GM21619 (cell line): ENCODE measurements around the gene GPAT3.
"Not testable (repeated sequence)": the region's sequence is repeated elsewhere in the genome, so short reads cannot be mapped to it uniquely, and the experiment has no call there.

Experiments
- ATAC-seq: cut with Tn5 transposase; IDR thresholded peaks from one replicate; pipeline ENCODE4 v1.9.1; 2021; ENCODE audit not compliant: unreplicated experiment

GPAT3 gene

DNA sequence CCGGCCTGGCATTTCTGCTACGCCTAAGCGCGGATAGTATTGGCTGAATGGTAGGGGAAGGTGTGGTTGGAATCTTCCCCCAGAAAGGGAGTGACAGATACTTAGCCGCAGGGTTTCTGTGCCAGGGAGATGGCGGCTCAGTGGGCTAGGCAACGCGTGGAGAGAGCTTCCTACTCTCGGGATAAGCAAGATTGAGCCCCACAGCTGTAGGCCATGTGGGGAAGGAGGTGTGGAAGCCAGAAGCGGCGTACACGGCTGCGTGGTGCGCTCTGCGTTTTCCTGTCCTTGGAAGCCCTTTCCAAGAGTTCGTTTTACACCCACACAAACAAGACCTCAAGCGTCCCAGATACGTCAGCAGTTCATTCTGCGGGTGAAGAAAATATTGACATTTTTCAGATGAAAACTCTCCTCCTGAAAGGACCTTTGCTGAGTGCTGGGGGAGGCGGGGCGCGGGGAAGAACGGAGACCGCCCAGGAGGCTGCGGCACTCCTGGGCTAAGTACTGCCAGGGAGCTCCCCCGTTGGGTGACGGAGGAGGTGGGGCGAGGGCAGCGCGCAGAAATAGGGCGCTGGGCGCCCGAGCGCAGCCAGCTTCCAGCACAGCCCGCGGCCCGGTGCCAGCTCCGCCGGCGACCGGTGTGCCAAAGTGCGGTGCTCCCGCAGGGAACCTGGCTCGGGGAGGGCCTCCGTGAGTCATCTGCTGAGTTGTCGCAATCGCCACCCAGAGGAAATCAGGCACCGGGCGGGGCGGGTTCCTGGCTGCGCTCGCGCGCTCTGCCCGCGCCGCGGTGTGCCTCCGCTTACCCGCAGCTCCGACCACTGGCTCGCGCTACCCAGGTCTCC lies at the start of gene GPAT3:
Gene GPAT3 (plus strand): TSS at position 589 of the 842 bp plus-strand sequence. CDS start 515 bp downstream, outside the sequence.
- peak; percentile 79 for ATAC-seq

DNA sequence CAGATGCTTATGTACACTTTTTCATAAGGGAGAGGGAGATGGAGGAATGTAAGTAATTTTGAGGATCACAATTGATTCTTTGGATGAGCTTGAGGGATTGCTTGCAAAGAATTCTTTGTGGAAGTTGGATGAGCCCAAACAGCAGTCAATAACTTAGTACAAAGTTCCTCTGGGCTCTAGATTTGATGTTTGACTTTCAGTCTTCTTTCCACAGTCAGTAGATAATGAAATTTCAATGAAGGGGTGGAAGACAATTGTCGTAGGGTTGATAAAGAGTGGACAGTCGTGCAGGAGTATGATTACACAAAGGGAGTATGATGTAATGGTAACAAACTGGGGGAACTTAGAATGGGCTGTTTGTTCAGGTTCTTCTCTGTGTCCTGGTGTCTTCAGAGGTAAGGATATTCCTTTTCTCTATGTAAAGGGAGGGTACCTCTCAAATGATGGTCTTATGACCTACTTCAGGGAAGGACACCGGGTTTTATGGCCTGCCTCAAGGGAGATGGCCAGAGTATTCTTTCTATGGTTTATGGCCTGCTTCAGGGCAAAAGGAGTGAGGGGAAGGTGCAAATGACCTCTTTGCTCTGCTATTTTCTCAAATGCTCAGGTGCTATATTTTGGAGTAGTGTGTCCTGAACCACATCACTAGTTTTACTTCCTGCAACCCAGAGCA lies 49.3 kb upstream of the GPAT3 start:
- ATAC-seq: no peak

DNA sequence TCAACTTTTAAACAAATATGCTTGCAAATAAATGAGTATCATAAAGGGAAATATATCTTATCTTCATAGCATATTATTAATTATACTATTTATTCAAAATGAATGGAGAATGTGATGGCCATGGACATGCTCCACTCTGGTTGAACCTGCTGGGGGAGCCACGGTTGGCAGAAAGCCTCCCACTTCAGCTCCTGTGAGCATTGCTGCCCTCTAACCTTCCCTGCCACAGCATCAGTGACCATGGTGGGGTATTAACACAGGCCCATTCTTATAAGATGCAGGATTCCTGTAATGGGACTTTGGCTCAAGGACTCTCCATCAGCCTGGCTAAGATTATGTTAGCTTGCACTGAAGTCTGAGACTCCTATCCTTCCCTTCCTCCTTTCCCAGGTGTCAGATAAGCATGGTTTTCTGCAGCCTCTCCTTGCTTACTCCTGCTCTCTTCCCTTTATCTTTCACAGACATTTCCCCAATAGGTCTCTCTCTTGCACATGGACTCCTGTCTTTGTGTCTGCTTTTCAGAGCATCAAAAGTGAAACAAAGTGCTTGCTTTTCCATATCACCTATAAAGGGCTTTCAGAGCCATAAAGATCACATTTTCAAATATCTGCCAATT lies 46.1 kb upstream of the GPAT3 start:
- ATAC-seq: no peak

DNA sequence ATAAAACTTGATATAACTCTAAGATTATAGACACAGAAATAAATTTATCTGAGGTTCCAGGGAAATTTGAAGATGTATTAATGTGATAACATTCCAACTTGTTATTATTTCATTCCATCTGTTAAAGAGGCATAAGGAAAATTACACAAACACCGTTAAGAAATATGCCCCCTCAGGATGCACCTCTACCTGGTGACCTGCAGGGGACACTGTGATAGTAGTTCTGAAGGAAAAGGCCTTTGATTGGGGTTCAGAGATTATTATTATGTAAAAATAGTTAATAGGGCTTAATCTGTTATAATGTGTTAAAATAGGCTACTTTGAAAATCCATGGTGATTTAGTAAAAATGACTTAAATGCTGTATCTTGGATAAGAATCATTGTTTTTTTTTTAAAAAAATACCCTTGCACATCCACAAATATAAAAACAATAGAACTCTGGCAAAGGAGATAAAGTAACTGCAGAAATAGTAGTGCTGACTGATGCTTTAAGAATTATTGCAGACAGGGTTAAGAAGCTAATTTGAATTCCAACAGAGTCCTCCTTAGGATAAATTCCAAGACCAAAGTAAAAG lies 44.9 kb upstream of the GPAT3 start:
- ATAC-seq: peak; percentile 74

DNA sequence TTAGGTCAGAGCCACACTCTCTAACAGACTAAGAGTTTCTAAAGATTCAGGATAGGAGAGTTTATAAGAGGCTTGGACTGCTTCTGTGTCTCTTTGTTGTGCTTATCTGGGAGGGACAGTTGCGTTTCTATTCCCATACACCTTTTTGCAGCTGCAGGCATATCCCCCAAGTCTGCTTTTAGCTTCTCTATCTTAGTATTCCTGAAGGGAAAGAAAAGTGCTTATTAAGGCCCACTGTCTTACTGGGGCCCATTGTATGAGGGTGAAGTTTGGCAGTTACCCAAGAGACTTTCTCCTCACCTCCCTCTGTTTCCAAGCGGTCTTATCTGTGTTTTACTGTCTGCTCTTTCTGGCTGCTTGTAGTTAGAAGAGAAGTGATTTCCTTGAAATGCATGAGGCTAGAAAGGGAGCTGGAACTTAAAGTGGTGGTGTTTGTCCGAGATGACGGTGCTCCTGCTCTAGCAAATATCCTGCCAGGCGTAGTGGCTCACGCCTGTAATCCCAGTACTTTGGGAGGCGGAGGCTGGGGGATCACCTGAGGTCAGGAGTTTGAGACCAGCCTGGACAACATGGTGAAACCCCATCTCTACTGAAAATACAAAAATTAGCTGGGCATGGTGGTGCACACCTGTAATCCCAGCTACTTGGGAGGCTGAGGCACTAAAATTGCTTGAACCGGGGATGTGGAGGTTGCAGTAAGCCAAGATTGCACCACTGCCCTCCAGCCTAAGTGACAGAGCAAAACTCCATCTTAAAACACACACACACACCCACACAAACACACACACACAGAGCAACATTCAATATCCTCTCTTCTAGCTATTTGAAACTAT lies 39.6 kb upstream of the GPAT3 start:
- ATAC-seq: not testable (repeated sequence)

DNA sequence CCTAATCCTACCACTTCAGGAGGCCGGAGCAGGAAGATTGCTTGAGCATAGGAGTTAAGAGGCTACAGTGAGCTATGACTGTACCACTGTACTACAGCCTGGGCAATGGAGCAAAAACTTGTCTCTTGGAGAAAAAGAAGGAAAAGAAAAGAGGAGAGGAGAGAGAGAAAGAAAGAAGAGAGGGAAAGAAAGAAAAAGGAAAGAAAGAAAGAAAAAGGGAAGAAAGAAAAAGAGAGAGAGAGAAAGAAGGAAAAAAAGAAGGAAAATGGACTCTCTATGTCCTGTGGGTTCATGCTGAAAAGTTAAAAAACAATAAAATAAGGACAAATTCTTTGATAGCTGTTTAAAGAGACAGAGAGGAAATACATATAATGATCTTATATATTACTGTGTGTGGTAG lies 37.7 kb upstream of the GPAT3 start:
- ATAC-seq: no peak

DNA sequence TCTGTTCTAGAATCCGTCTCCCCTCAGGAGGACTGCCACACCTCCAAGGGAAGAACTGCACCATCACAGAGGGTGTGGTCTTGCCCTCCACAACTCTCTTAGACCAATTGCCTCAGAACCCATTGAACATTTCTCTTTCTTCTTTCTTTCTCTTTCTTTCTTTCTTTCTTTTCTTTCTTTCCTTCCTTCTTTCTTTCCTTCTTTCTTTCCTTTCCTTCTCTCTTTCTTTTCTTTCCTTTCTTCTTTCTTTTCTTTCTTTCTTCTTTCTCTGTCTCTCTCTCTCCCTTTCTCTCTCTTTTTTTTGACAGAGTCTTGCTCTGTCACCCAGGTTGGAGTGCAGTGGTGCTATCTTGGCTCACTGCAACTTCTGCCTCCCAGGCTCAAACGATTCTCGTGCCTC lies 34.2 kb upstream of the GPAT3 start:
- not testable (repeated sequence) for ATAC-seq

DNA sequence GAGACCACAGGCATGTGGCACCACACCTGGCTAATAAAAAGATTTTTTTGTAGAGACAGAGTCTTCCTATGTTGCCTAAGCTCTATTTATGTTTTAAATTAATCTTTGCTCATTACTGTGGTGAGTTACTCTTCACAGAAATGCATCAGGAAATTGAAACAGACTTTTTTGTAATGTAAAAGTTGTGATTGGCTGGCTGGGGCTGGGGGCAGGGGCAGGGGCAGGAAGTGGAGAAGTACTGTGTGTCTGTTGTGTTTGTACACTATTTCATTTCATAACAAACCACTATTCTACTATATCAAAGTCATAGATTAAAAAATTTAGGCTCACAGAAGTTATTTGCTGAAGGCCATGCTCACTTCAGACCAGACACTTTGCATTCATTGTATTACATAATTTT lies 31.9 kb upstream of the GPAT3 start:
- ATAC-seq: no peak

DNA sequence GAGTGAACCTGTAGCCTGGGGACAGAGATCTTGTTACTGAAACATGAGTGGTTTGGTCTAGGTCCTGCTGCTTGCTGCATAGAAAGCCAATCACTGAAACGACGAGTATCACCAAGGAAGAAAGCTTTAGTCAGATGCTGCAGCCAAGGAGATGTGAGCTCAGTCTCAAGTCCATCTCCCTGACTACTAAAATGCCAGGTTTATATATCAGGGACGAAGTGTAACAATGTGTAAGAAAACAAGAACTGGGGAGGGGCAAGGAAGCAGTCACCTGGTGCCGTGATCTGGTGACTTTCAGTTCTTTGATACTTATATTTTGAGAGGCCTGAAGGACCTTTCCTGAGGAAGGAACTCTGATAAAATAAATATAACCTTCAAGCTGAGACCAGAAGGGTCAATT lies 31.4 kb upstream of the GPAT3 start:
- ATAC-seq: no peak

DNA sequence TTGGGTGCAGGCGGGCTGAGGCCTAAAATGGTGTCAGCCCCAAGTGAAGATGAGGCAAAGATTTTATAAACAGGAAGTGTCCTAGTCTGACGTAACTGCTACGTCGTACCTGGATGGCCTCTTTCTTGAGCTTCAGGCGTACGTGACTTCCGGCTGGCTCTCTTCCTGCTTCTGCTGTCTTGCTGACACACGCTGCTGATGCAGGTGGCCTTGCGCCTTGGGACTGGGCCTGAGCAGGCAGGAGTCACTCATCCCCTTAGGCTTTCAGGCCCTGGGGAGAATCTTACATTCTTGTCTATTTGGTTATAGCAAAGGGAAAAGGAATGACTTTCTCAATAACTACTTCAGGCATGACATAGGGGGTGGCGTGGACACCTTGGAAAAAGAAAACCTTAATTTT lies 30.9 kb upstream of the GPAT3 start:
- no peak for ATAC-seq

DNA sequence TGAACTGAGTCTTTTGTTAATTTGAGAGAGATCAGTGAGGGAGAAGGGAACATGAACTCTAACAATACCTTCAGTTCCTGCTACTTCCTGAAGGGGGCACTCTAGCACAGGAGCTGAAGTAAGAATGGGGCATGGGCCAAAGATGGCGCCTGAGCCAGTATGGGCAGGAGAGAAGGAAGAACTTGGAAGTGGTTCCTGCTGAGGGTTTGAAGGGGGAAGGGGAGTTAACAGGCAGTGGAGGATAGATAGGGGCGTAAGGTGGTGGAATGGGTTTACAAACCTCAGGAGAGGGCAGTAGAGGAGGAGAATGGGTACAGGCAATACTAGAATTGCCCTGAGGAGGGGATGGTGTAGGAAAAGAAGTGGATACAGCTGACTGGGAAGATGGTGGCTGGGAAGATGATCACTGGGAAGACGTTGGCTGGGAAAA lies 26.7 kb upstream of the GPAT3 start:
- not testable (repeated sequence) for ATAC-seq

DNA sequence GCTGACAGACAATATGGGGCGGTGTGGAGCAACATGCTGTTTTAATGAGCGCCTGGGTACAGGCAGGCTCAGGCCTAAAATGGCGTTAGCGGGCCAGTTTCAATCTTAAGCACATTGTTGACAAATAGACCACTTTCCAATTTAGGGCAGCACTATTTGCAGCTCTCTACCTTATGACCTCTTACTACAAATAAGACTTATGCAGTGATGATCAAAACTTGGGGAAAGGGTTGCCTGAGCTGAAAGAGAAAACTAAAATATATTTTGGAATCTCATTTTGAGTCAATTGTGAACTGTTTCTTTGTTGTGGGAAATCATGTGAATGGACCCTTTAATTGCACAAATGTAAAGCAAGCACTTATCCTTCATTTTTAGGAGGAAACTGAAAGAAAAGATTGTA lies 25.5 kb upstream of the GPAT3 start:
- ATAC-seq: no peak

DNA sequence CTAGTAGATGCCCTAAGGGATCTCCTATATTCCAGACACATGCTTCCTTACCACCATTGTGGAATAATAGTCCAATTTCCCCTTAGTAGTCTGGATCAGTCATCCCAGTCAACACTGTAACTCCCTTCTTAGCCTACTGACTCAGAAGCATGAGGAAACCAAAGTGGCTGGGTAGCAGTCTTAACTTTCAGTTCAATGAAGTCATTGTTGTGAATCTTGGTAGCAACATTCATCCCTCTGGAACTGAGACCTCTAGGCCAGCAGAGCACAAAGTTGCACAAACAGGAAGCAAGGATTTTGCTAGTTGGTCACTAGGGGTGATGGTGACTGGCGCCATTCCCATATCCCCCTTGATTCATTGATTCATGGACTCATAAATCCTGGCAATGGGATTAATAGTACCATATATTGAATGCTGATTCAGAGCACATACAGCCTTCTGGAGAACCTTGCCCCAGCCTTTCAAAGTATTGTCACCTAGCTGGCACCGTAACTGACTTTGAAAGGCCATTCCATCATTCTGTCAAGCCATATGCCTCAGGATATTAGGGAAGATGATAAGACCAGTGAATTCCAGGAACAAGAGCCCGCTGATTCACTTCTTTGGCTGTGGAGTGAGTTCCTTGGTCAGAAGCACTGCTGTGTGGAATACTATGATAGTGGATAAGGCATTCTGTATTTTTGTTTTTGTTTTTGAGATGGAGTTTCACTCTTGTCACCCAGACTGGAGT lies 19.7 kb upstream of the GPAT3 start:
- no peak for ATAC-seq

DNA sequence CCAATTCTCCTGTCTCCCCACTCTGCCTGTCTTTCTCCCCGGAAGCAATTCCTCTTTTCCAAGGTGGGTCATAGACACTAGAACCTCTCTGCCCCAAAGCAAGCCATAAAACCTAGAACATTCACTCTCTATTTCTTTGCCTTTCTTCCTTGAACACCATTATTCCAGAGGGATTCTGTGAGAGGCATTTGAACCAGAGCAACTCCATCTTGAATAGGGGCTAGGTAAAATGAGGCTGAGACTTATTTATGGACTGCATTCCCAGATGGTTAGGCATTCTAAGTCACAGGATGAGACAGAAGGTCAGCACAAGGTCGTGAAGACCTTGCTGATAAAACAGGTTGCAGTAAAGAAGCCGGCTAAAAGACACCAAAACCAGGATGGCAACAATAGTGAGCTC lies 13.7 kb upstream of the GPAT3 start:
- ATAC-seq: no peak

DNA sequence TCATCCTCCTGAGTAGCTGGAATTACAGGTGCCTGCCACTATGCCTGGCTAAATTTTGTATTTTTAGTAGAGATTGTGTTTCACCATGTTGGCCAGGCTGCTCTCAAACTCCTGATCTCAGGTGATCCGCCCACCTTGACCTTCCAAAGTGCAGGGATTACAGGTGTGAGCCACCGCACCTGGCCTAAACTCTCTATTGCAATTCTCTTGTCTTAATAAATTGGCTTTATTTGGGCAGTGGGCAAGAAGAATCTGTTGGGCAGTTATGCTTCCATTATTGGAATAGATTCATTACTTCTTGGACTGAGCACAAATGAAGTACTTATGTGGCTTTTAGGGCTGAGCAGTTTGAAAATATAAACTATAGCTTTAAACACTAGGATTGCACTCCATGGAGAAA lies 8.2 kb upstream of the GPAT3 start:
- no peak for ATAC-seq

DNA sequence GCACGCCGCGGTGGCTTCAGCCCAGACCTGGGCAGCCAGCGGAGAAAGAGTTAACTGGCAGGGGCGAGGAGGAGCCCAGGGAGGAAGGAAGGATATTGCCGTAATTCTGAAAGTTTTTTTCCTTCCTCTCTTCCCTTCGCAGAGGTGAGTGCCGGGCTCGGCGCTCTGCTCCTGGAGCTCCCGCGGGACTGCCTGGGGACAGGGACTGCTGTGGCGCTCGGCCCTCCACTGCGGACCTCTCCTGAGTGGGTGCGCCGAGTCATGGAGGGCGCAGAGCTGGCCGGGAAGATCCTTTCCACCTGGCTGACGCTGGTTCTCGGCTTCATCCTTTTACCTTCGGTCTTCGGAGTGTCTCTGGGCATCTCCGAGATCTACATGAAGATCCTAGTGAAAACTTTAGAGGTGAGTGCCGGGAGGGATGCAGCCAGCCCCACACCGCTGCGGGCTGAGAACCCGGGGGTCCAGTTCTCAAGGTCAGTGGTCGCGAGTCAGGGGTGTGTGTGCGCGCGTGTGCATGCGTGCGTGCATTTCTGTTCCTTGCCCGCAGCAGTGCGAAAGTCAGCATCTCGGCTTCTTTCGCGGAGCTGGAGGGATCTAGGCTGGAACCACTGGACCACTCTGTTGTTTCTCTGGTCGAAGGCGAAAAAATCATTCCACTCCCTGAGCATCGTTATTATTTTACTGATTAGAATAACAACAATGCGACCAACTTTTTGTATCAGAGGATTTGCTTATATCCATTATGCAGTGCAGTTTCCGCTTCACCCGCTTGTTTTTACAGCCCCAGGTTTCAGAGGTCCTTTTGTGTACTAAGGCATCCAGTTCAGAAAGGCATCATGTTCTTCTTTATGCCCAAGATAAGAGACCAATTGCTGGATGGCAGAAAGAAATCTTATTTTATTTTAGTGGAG lies 709 bp downstream of the GPAT3 start:
- peak; percentile 20 for ATAC-seq

DNA sequence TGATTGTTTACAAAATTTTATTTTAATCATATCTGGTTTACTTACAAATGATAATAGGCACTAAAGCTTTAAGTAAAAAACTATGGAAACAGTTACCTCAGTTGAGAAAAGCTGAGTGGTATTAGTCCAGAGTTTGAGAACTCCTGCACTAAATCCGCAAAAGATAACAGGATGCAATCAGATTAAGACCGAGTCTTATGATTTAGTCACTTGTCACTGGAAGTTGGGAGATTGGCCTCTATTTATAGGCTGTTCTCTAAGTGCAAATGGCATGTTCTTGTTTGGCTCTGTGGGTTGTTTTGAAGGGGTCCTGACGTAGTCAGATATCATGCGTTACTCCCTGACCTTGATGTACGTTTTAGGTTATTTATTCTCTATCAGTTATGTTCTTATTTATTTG lies 6.3 kb downstream of the GPAT3 start:
- no peak for ATAC-seq

DNA sequence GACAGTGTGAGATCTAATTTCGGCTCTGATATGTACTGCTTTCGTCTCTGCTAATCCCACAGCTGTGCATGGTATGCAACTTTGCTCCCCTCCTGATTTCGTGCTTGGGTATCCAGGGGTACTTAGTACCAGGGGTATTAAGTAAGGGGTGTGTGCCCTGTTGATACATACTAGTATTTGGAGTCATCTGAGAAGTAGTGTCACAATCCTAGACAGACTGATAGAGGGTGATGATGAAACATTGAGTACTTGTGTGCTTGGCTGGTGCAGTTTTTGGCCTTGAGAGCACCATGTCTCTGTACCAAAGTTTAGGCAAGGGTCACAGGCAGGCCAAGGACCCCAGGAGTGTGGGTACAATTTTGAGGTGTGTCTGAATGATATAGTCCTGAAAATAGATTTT lies 10.9 kb downstream of the GPAT3 start:
- no peak for ATAC-seq
